Thyroid gland (tissue), 4 donors: ENCODE data around the gene USP11. TPM values are rescaled to one million over a fixed set of nuclear protein-coding genes. Genes with fewer than 3 reads are reported as not detected.

Experiments
- DNase-seq, 2 donors: peaks; one replicate each; pipeline ENCODE4 v3.0.0-alpha.2; 2019
- H3K27ac ChIP-seq, 3 donors: fragments of 200-600 bp; sonication (generic); 1 replicate in 2 of 3; 2 replicates in 1 of 3; pipeline ENCODE4 v1.5.1; 2016 to 2019; ENCODE audit warnings: mild to moderate bottlenecking in 1 of 3, moderate library complexity in 1 of 3
- H3K27me3 ChIP-seq: fragments of 200-600 bp; sonication (generic); one replicate; pipeline ENCODE4 v1.5.1; 2019
- H3K36me3 ChIP-seq, 2 donors: fragments of 200-600 bp; sonication (generic); one replicate each; pipeline ENCODE4 v1.5.1; 2016 to 2019
- H3K4me1 ChIP-seq, 2 donors: fragments of 200-600 bp; sonication (generic); one replicate each; pipeline ENCODE4 v1.5.1; 2017 to 2019
- H3K4me3 ChIP-seq, 3 donors: fragments of 200-600 bp; sonication (generic); replicated peaks in 1 of 3; 1 replicate in 2 of 3; 2 replicates in 1 of 3; pipeline ENCODE4 v1.5.1; 2016; ENCODE audit warnings: mild to moderate bottlenecking in 1 of 3
- H3K9me3 ChIP-seq: fragments of 200-600 bp; sonication (generic); one replicate; pipeline ENCODE4 v1.5.1; 2017
- CTCF ChIP-seq, 6 experiments: fragments of 200-600 bp in 3 of 6; fragments of 450-650 bp in 3 of 6; sonication (generic) in 3 of 6; IDR thresholded peaks; one replicate each; pipeline ENCODE4 v1.5.1; 2016 to 2019; ENCODE audit warnings: antibody characterized with exemption in 6 of 6, mild to moderate bottlenecking in 2 of 6, inconsistent platforms in 1 of 6, moderate library complexity in 1 of 6
- POLR2A ChIP-seq, 2 donors: fragments of 450-650 bp; IDR thresholded peaks; one replicate each; pipeline ENCODE4 v1.6.1; 2017; ENCODE audit warnings: antibody characterized with exemption in 2 of 2, mild to moderate bottlenecking in 2 of 2, moderate library complexity in 1 of 2
- WGBS, 2 donors: methylation state at CpG; one replicate each; pipeline ENCODE4 v1.1.5; 2017; 5-methylcytosine and 5-hydroxymethylcytosine counted together
- intact Hi-C: fragments of 100-400 bp; cut with DNase I; formaldehyde crosslinking; loops from one replicate; pipeline ENCODE4 v1.15.1; 2023
- total RNA-seq, 4 donors: library from RNA; depleted of rRNA; stranded (reverse); fragments of >200 nt; gene quantifications; one replicate each; pipeline ENCODE4 v1.2.3, GENCODE V29; 2016

Gene USP11
- total RNA-seq, 4 donors from 2014 or later: 61.9 to 128 (median 86.8) TPM

GRCh38 chrX:47264483-47265173, 31.8 kb downstream of the USP11 start:
- Histone ChIP-seq H3K4me1 (no peaks in the 10 kb centered on the region), H3K27ac (no peak overlapping the region), H3K4me3 (no peak overlapping the region), H3K9me3 (no peaks in the 10 kb centered on the region), H3K27me3 (no peaks in the 10 kb centered on the region), H3K36me3 (no peaks in the 10 kb centered on the region)
- 77% methylated on average over 7 of the region's 7 CpGs for WGBS, 2 donors
- no peak for TF ChIP-seq POLR2A (IDR thresholded peaks at IDR 0.05)
- TF ChIP-seq CTCF (IDR thresholded peaks at IDR 0.05): no peak
- DNase-seq: no peak
- intact Hi-C loops: no loop called here

GRCh38 chrX:47266643-47267042, 33.8 kb downstream of the USP11 start:
- DNase-seq: no peak
- TF ChIP-seq CTCF (IDR thresholded peaks at IDR 0.05) (no peak), POLR2A (IDR thresholded peaks at IDR 0.05) (no peak)
- 78 to 86% methylated on average over 2 to 7 of the region's 7 CpGs for WGBS, 2 donors
- Histone ChIP-seq H3K27ac (no peak overlapping the region), H3K9me3 (no peaks in the 10 kb centered on the region), H3K4me1 (no peaks in the 10 kb centered on the region), H3K27me3 (no peaks in the 10 kb centered on the region), H3K4me3 (no peak overlapping the region), H3K36me3 (no peaks in the 10 kb centered on the region)
- intact Hi-C loops: no loop called here

GRCh38 chrX:47272013-47272408, 39.2 kb downstream of the USP11 start:
- no peak for DNase-seq
- Histone ChIP-seq H3K27ac (peak overlapping the region; percentile 51 to 70 (median 61)), H3K9me3 (no peaks in the 10 kb centered on the region), H3K36me3 (no peaks in the 10 kb centered on the region), H3K4me3 (no peak overlapping the region), H3K27me3 (no peaks in the 10 kb centered on the region), H3K4me1 (peaks cover 0 to 8% of the 10 kb centered on the region in 2 donors)
- 45 to 69% methylated on average over 2 of the region's 2 CpGs for WGBS, 2 donors
- no peak for TF ChIP-seq CTCF (IDR thresholded peaks at IDR 0.05)
- no peak for TF ChIP-seq POLR2A (IDR thresholded peaks at IDR 0.05)
- intact Hi-C loops: no loop called here

- Histone ChIP-seq H3K4me1 (peaks cover 0 to 8% of the 10 kb centered on the region in 2 donors), H3K27ac (peak overlapping the region; percentile 51 to 70 (median 61)), H3K9me3 (no peaks in the 10 kb centered on the region), H3K36me3 (no peaks in the 10 kb centered on the region), H3K27me3 (no peaks in the 10 kb centered on the region), H3K4me3 (no peak overlapping the region)
- DNase-seq: peak; percentile 73 to 76
- no peak for TF ChIP-seq CTCF (IDR thresholded peaks at IDR 0.05)
- no peak for TF ChIP-seq POLR2A (IDR thresholded peaks at IDR 0.05)
- intact Hi-C loops: no loop called here
- 100% methylated on average over 1 of the region's 7 CpGs; no CpG with 5 or more reads in 1 of the 2 donors for WGBS, 2 donors
Observed at GRCh38 chrX:47273011-47273730, 40.4 kb downstream of the USP11 start.

GRCh38 chrX:47278691-47279090, 45.9 kb downstream of the USP11 start:
- Histone ChIP-seq H3K9me3 (no peaks in the 10 kb centered on the region), H3K4me3 (no peak overlapping the region), H3K27ac (no peak overlapping the region), H3K4me1 (no peaks in the 10 kb centered on the region), H3K36me3 (no peaks in the 10 kb centered on the region), H3K27me3 (peaks cover 3% of the 10 kb centered on the region)
- intact Hi-C loops: no loop called here
- 63 to 75% methylated on average over 2 of the region's 2 CpGs for WGBS, 2 donors
- no peak for DNase-seq
- TF ChIP-seq CTCF (IDR thresholded peaks at IDR 0.05) (no peak), POLR2A (IDR thresholded peaks at IDR 0.05) (no peak)
